AG04450 (cell line): ENCODE results near the gene CASP2. TPM values are rescaled to one million over a fixed set of nuclear protein-coding genes. Genes with fewer than 3 reads are reported as not detected.

Experiments used
- CTCF ChIA-PET: fragments of 300-600, 350-600 bp; formaldehyde crosslinking; extraction: SDS; loops from one replicate; lab custom pipeline; 2022; ENCODE audit warnings: antibody characterized with exemption, inconsistent platforms; lab: Charles Lee
- POLR2A ChIA-PET: fragments of 350-600 bp; formaldehyde crosslinking; extraction: SDS; loops from one replicate; lab custom pipeline; 2021; ENCODE audit warnings: antibody characterized with exemption, inconsistent platforms; lab: Yijun Ruan, JAX
- DNase-seq: peaks from one replicate; pipeline ENCODE4 v3.0.0-alpha.2; 2011; ENCODE audit warnings: low read depth, low spot score
- H3K27ac ChIP-seq: one replicate; pipeline ENCODE4 v1.5.1; 2012; ENCODE audit warnings: low read depth, low read length, control low read depth
- H3K27me3 ChIP-seq: one replicate; pipeline ENCODE4 v1.6.0; 2012; ENCODE audit warnings: low read length; ENCODE audit not compliant: control insufficient read depth, insufficient read depth
- H3K4me3 ChIP-seq: 2 replicates; pipeline ENCODE4 v1.5.1; 2011; ENCODE audit warnings: mild to moderate bottlenecking, low read depth, low read length, control low read depth
- H3K9me3 ChIP-seq: 2 replicates; pipeline ENCODE4 v1.5.1; 2012; ENCODE audit warnings: low read length; ENCODE audit not compliant: control insufficient read depth, insufficient read depth
- CTCF ChIP-seq: IDR thresholded peaks from 2 replicates; pipeline ENCODE4 v1.5.1; 2011; ENCODE audit warnings: low read depth, low read length, control low read depth, inconsistent platforms
- polyA plus RNA-seq: library from polyadenylated mRNA; depleted of rRNA; stranded (reverse); fragments of >200 nt; gene quantifications from 2 replicates; pipeline ENCODE4 v1.2.3, GENCODE V29; 2011

The CASP2 gene
- polyA plus RNA-seq, 1 experiment, result 21.8 TPM

GRCh38 chr7:143280566-143280965 is 7.6 kb upstream of the CASP2 start:
- Histone ChIP-seq H3K4me3 (no peak overlapping the region), H3K9me3 (no peaks in the 10 kb centered on the region), H3K27ac (no peak overlapping the region), H3K27me3 (no peaks in the 10 kb centered on the region)
- no peak for DNase-seq
- no peak for TF ChIP-seq CTCF
- CTCF ChIA-PET, result interaction anchor here (2.2 to 2.8 kb wide), 3 partner anchors 40 to 99 kb away, joined by 9 to 14 read pairs (median 9); no protein-coding TSS in a partner anchor
- POLR2A ChIA-PET, result interaction anchor here (1.3 kb wide), 1 partner anchor 8 kb away, joined by 5 read pairs; the partner anchor contains the start of gene CASP2

- ChIA-PET POLR2A (interaction anchor here (0.7 kb wide), 1 partner anchor 18 kb away, joined by 4 read pairs; the partner anchor contains the start of gene GSTK1), CTCF (interaction anchor here (0.7 to 2.8 kb wide), 2 partner anchors 38 to 41 kb away, joined by 5 to 14 read pairs; no protein-coding TSS in a partner anchor)
- Histone ChIP-seq H3K4me3 (no peak overlapping the region), H3K9me3 (no peaks in the 10 kb centered on the region), H3K27me3 (no peaks in the 10 kb centered on the region), H3K27ac (no peak overlapping the region)
- DNase-seq, result no peak
- no peak for TF ChIP-seq CTCF
Measured at GRCh38 chr7:143281529-143281928, 6.6 kb upstream of the CASP2 start.

GRCh38 chr7:143282124-143282523 is 6.0 kb upstream of the CASP2 start:
- no peak overlapping the region for H3K4me3 ChIP-seq
- no peaks in the 10 kb centered on the region; the same call in 1 of the 2 replicates for H3K9me3 ChIP-seq
- CTCF ChIA-PET, result interaction anchor here (0.6 to 2.8 kb wide), 3 partner anchors 39 to 98 kb away, joined by 4 to 14 read pairs (median 5); no protein-coding TSS in a partner anchor
- no peak for TF ChIP-seq CTCF
- POLR2A ChIA-PET, result interaction anchor here (0.7 kb wide), 1 partner anchor 19 kb away, joined by 4 read pairs; the partner anchor contains the start of gene GSTK1
- no peak overlapping the region for H3K27ac ChIP-seq
- DNase-seq, result no peak
- H3K27me3 ChIP-seq, result no peaks in the 10 kb centered on the region

- Histone ChIP-seq H3K4me3 (no peak overlapping the region), H3K27me3 (no peaks in the 10 kb centered on the region), H3K27ac (no peak overlapping the region), H3K9me3 (peaks cover 8% of the 10 kb centered on the region)
- TF ChIP-seq CTCF, result no peak
- CTCF ChIA-PET, result interaction anchor here (1.2 to 1.4 kb wide), 2 partner anchors 43 to 97 kb away, joined by 3 to 5 read pairs; no protein-coding TSS in a partner anchor
- no peak for DNase-seq
- POLR2A ChIA-PET, result no interaction called here
Measured at GRCh38 chr7:143283381-143283780, 4.8 kb upstream of the CASP2 start.
